Measurements from ENCODE around the gene SHANK3. TPM values are rescaled to one million over a fixed set of nuclear protein-coding genes. Genes with fewer than 3 reads are reported as not detected.

Gene SHANK3
- polyA plus RNA-seq, 1 of the 3 experiments (the other 2 are of a cell fraction): 1.5 TPM

DNA sequence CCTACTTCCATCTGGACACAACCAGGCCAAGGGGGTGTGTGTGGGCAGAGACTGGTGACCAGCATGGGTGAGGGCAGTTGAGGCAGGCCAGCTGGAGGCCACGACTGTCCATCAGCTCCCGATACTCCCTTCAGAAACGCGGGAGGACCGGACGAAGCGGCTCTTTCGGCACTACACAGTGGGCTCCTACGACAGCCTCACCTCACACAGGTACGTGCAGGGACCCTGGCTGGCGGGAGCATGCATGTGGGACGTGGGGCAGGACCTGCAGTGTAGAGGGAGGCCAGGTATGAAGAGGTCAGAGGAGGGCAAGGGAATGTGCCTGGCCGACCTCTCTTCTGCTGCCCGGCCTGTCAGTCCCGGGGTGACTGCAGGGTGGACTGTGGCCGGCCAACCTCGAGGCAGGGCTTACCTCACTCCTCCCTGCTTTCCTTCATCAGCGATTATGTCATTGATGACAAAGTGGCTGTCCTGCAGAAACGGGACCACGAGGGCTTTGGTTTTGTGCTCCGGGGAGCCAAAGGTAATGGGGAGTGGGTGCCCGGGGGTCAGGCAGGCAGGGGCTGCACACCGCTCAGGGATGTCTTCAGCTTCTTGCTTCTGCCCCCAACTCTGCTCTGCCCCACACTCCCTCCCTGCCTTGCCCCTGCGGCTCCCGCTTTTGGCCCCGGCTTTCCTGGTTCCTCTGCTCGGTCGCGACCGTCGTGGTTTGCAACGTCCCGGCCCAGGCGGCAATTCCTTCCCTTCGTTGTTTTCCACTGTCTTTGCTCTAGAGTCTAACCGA, 31.3 kb downstream of the SHANK3 start:
- H3F3A ChIP-seq (replicated peaks; ENCODE audit: insufficient read depth): peaks cover 5% of the 10 kb centered on the region
- H3K9ac ChIP-seq: no peak overlapping the region
- no peak overlapping the region for H2AFZ ChIP-seq (ENCODE audit: low read depth)
- CTCF ChIA-PET: interaction anchor here (1.0 kb wide), 1 partner anchor 71 kb away, joined by 3 read pairs; no protein-coding TSS in a partner anchor
- no peak overlapping the region for H3K4me2 ChIP-seq
- TF ChIP-seq FOXM1 (IDR thresholded peaks at IDR 0.05; ENCODE audit: low read depth): no peak
- TF ChIP-seq EP300 (IDR thresholded peaks at IDR 0.05; ENCODE audit: borderline replicate concordance in 1 of 2, low read depth in 1 of 2, low read length in 1 of 2): no peak
- no peak for TF ChIP-seq ELF1 (IDR thresholded peaks at IDR 0.05)
- TF ChIP-seq, protein P1, sequence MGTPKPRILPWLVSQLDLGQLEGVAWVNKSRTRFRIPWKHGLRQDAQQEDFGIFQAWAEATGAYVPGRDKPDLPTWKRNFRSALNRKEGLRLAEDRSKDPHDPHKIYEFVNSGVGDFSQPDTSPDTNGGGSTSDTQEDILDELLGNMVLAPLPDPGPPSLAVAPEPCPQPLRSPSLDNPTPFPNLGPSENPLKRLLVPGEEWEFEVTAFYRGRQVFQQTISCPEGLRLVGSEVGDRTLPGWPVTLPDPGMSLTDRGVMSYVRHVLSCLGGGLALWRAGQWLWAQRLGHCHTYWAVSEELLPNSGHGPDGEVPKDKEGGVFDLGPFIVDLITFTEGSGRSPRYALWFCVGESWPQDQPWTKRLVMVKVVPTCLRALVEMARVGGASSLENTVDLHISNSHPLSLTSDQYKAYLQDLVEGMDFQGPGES (IDR thresholded peaks at IDR 0.05; ENCODE audit: low read depth, low read length): no peak
- TF ChIP-seq, protein P2, sequence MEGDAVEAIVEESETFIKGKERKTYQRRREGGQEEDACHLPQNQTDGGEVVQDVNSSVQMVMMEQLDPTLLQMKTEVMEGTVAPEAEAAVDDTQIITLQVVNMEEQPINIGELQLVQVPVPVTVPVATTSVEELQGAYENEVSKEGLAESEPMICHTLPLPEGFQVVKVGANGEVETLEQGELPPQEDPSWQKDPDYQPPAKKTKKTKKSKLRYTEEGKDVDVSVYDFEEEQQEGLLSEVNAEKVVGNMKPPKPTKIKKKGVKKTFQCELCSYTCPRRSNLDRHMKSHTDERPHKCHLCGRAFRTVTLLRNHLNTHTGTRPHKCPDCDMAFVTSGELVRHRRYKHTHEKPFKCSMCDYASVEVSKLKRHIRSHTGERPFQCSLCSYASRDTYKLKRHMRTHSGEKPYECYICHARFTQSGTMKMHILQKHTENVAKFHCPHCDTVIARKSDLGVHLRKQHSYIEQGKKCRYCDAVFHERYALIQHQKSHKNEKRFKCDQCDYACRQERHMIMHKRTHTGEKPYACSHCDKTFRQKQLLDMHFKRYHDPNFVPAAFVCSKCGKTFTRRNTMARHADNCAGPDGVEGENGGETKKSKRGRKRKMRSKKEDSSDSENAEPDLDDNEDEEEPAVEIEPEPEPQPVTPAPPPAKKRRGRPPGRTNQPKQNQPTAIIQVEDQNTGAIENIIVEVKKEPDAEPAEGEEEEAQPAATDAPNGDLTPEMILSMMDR (IDR thresholded peaks at IDR 0.05): no peak
- TF ChIP-seq, protein P3, sequence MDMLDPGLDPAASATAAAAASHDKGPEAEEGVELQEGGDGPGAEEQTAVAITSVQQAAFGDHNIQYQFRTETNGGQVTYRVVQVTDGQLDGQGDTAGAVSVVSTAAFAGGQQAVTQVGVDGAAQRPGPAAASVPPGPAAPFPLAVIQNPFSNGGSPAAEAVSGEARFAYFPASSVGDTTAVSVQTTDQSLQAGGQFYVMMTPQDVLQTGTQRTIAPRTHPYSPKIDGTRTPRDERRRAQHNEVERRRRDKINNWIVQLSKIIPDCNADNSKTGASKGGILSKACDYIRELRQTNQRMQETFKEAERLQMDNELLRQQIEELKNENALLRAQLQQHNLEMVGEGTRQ (IDR thresholded peaks at IDR 0.05; ENCODE audit: borderline replicate concordance, low read depth, low read length): no peak
- no peak for TF ChIP-seq TAF1 (IDR thresholded peaks at IDR 0.05; ENCODE audit: borderline replicate concordance, low read depth, low read length)
- no peak for TF ChIP-seq RXRA (IDR thresholded peaks at IDR 0.05; ENCODE audit: borderline replicate concordance, low read depth)
- TF ChIP-seq, protein P4, sequence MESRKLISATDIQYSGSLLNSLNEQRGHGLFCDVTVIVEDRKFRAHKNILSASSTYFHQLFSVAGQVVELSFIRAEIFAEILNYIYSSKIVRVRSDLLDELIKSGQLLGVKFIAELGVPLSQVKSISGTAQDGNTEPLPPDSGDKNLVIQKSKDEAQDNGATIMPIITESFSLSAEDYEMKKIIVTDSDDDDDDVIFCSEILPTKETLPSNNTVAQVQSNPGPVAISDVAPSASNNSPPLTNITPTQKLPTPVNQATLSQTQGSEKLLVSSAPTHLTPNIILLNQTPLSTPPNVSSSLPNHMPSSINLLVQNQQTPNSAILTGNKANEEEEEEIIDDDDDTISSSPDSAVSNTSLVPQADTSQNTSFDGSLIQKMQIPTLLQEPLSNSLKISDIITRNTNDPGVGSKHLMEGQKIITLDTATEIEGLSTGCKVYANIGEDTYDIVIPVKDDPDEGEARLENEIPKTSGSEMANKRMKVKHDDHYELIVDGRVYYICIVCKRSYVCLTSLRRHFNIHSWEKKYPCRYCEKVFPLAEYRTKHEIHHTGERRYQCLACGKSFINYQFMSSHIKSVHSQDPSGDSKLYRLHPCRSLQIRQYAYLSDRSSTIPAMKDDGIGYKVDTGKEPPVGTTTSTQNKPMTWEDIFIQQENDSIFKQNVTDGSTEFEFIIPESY (IDR thresholded peaks at IDR 0.05; ENCODE audit: borderline replicate concordance, low read depth): no peak
- no peak for TF ChIP-seq TCF12 (IDR thresholded peaks at IDR 0.05)
- no peak for TF ChIP-seq JUND (IDR thresholded peaks at IDR 0.05)
- TF ChIP-seq CHD2 (IDR thresholded peaks at IDR 0.05; ENCODE audit: low read length, partially characterized antibody): no peak
- TF ChIP-seq NRF1 (IDR thresholded peaks at IDR 0.05; ENCODE audit: low read depth, low read length): no peak
- TF ChIP-seq, protein P5, sequence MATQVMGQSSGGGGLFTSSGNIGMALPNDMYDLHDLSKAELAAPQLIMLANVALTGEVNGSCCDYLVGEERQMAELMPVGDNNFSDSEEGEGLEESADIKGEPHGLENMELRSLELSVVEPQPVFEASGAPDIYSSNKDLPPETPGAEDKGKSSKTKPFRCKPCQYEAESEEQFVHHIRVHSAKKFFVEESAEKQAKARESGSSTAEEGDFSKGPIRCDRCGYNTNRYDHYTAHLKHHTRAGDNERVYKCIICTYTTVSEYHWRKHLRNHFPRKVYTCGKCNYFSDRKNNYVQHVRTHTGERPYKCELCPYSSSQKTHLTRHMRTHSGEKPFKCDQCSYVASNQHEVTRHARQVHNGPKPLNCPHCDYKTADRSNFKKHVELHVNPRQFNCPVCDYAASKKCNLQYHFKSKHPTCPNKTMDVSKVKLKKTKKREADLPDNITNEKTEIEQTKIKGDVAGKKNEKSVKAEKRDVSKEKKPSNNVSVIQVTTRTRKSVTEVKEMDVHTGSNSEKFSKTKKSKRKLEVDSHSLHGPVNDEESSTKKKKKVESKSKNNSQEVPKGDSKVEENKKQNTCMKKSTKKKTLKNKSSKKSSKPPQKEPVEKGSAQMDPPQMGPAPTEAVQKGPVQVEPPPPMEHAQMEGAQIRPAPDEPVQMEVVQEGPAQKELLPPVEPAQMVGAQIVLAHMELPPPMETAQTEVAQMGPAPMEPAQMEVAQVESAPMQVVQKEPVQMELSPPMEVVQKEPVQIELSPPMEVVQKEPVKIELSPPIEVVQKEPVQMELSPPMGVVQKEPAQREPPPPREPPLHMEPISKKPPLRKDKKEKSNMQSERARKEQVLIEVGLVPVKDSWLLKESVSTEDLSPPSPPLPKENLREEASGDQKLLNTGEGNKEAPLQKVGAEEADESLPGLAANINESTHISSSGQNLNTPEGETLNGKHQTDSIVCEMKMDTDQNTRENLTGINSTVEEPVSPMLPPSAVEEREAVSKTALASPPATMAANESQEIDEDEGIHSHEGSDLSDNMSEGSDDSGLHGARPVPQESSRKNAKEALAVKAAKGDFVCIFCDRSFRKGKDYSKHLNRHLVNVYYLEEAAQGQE (IDR thresholded peaks at IDR 0.05; ENCODE audit: low read depth, low read length): no peak
- TF ChIP-seq RFX5 (IDR thresholded peaks at IDR 0.05; ENCODE audit: low read length): no peak
- TF ChIP-seq RAD21 (IDR thresholded peaks at IDR 0.05; ENCODE audit: low read length): no peak
- no peak overlapping the region for H3K27ac ChIP-seq (ENCODE audit: low read depth in 2 of 2, low read length in 1 of 2)
- POLR2A ChIA-PET: no interaction called here
- no peaks in the 10 kb centered on the region for H3K27me3 ChIP-seq (ENCODE audit: insufficient read depth)
- DNase-seq: no peak
- no peaks in the 10 kb centered on the region for H3K36me3 ChIP-seq (replicated peaks in 1 of 2; ENCODE audit: control insufficient read depth in 1 of 2, insufficient read depth in 2 of 2, low read length in 1 of 2)
- H3K4me1 ChIP-seq (ENCODE audit: control insufficient read depth in 1 of 2, insufficient read depth in 2 of 2, low read depth in 1 of 2, low read length in 1 of 2): peaks cover 0 to 10% of the 10 kb centered on the region in 2 experiments; a peak in 1 of 4 replicates
- H3K79me2 ChIP-seq (ENCODE audit: insufficient read depth): no peaks in the 10 kb centered on the region
- WGBS (ENCODE audit: low lambda C conversion rate): 94% methylated on average over 33 of the region's 36 CpGs
- H3K9me3 ChIP-seq: no peaks in the 10 kb centered on the region
- H3K9me2 ChIP-seq: no peaks in the 10 kb centered on the region
- no peaks in the 10 kb centered on the region for H4K20me1 ChIP-seq (ENCODE audit: insufficient read depth)
- H3K4me3 ChIP-seq (ENCODE audit: low read depth in 2 of 2, low read length in 1 of 2): no peak overlapping the region
